DOHH2 (cell line): Measurements from ENCODE around the gene BIN1.

ENCODE experiments used
- EZH2phosphoT487 ChIP-seq: fragments of 200-600 bp; sonication (generic); IDR thresholded peaks from 2 replicates; pipeline ENCODE4 v1.6.1; 2017; ENCODE audit warnings: borderline replicate concordance, mild to moderate bottlenecking, antibody characterized with exemption, low read length, moderate library complexity, mixed read lengths
- TF ChIP-seq, protein P1 (sequence below): fragments of 200-600 bp; sonication (generic); IDR thresholded peaks from one replicate; pipeline ENCODE4 v1.5.1; 2014; ENCODE audit warnings: antibody characterized with exemption, mild to moderate bottlenecking, low read depth, low read length; ENCODE audit not compliant: poor library complexity, severe bottlenecking

DNA sequence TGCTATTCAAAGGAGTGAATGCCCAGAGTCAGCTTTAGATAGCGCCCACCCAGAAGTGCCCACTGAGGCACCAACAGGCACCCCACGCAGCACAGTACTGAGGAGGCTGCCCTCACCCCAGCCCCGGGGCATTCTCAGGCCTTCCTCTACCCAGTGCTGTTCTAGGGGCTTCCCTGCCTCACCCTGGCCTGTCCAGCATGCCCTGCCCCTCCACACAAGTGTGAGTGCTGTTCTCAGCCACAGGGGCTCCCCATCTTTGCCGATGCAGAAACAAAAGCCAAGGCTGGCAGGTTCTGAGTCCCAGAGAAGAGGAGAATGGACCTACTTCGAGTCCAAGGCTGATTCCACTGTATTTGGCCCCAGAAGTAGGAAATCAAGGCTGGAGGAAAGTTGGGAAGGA, 15.8 kb downstream of the BIN1 start:
- no peak for TF ChIP-seq EZH2phosphoT487
- TF ChIP-seq, protein P1, sequence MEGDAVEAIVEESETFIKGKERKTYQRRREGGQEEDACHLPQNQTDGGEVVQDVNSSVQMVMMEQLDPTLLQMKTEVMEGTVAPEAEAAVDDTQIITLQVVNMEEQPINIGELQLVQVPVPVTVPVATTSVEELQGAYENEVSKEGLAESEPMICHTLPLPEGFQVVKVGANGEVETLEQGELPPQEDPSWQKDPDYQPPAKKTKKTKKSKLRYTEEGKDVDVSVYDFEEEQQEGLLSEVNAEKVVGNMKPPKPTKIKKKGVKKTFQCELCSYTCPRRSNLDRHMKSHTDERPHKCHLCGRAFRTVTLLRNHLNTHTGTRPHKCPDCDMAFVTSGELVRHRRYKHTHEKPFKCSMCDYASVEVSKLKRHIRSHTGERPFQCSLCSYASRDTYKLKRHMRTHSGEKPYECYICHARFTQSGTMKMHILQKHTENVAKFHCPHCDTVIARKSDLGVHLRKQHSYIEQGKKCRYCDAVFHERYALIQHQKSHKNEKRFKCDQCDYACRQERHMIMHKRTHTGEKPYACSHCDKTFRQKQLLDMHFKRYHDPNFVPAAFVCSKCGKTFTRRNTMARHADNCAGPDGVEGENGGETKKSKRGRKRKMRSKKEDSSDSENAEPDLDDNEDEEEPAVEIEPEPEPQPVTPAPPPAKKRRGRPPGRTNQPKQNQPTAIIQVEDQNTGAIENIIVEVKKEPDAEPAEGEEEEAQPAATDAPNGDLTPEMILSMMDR: no peak
